HepG2 (cell line): ENCODE results near the gene USP9X. TPM values are rescaled to one million over a fixed set of nuclear protein-coding genes. Genes with fewer than 3 reads are reported as not detected.
"Not testable (repeated sequence)": the region's sequence is repeated elsewhere in the genome, so short reads cannot be mapped to it uniquely, and the experiment has no call there.

ENCODE experiments used
- ATAC-seq: fragments of 200-7000 bp; cut with Tn5 transposase; 3 replicates; pipeline ENCODE4 v1.9.1; 2020; ENCODE audit warnings: mild to moderate bottlenecking, moderate library complexity
- BruUV-seq: library from RNA; stranded (reverse); fragments of 400-500 nt; replicated peaks from 2 replicates; lab custom pipeline; 2021; lab: Mats Ljungman, UMichigan
- CTCF ChIA-PET: fragments of 300-600 bp; formaldehyde crosslinking; extraction: SDS; loops from one replicate; lab custom pipeline; 2021; ENCODE audit warnings: low total read pairs, inconsistent platforms, low intra/inter-chr PET ratio; lab: Yijun Ruan, JAX
- POLR2A ChIA-PET: fragments of 350-600 bp; sonication (Branson Sonifier 250); formaldehyde crosslinking; loops from one replicate; lab custom pipeline; 2020; ENCODE audit warnings: antibody characterized with exemption, inconsistent platforms; lab: Yijun Ruan, JAX
- DNase-seq: peaks from one replicate; pipeline ENCODE4 v3.0.0-alpha.2; 2015; ENCODE audit warnings: low spot score
- FAIRE-seq: peaks from 3 replicates; lab custom pipeline; 2011; peaks lifted over from hg19 to GRCh38; lab: Jason Lieb, UNC
- H2AFZ ChIP-seq: one replicate; pipeline ENCODE4 v1.6.1; 2011; ENCODE audit warnings: low read length, inconsistent platforms
- H3K27ac ChIP-seq: fragments of 300-600 bp; 3 replicates; pipeline ENCODE4 v1.8.0; 2011; ENCODE audit warnings: mixed run types, mild to moderate bottlenecking, mixed read lengths, low read length, inconsistent platforms; ENCODE audit not compliant: insufficient read depth; ENCODE audit errors: extremely low read length
- H3K27me3 ChIP-seq, 2 experiments: fragments of 200-600 bp in 1 of 2; 2 replicates in 1 of 2; 3 replicates in 1 of 2; pipeline versions ENCODE4 v1.6.0 to v1.8.0; 2011; ENCODE audit warnings: low read length in 2 of 2, mild to moderate bottlenecking in 2 of 2, moderate library complexity in 2 of 2, inconsistent platforms in 1 of 2; ENCODE audit not compliant: insufficient read depth in 2 of 2, control insufficient read depth in 1 of 2
- H3K36me3 ChIP-seq, 2 experiments: fragments of 200-600 bp in 1 of 2; replicated peaks in 1 of 2; 2 replicates in 1 of 2; 3 replicates in 1 of 2; pipeline versions ENCODE4 v1.5.1 to v1.8.0; 2011; ENCODE audit warnings: low read length in 2 of 2, inconsistent platforms in 1 of 2; ENCODE audit not compliant: insufficient read depth in 2 of 2, control insufficient read depth in 1 of 2
- H3K4me1 ChIP-seq: 2 replicates; pipeline ENCODE4 v1.5.1; 2012; ENCODE audit warnings: low read length, inconsistent platforms; ENCODE audit not compliant: insufficient read depth
- H3K4me2 ChIP-seq: 2 replicates; pipeline ENCODE4 v1.6.0; 2011; ENCODE audit warnings: low read depth, low read length, inconsistent platforms
- H3K4me3 ChIP-seq, 3 experiments: fragments of 200-600 bp in 1 of 3; sonication (generic), shearing (Covaris generic) in 1 of 3; replicated peaks in 1 of 3; 2 replicates each; pipeline ENCODE4 v1.5.1; 2011 to 2016; ENCODE audit warnings: low read length in 3 of 3, inconsistent platforms in 2 of 3, low read depth in 2 of 3, mild to moderate bottlenecking in 2 of 3, control low read depth in 1 of 3, mixed read lengths in 1 of 3; ENCODE audit not compliant: insufficient read depth in 1 of 3
- H3K79me2 ChIP-seq: one replicate; pipeline ENCODE4 v1.6.1; 2011; ENCODE audit warnings: low read length, inconsistent platforms; ENCODE audit not compliant: insufficient read depth
- H3K9ac ChIP-seq: 2 replicates; pipeline ENCODE4 v1.6.0; 2011; ENCODE audit warnings: mild to moderate bottlenecking, low read depth, low read length, inconsistent platforms; ENCODE audit not compliant: insufficient read depth
- H3K9me3 ChIP-seq: 2 replicates; pipeline ENCODE4 v1.5.1; 2012; ENCODE audit warnings: mild to moderate bottlenecking, low read length
- H4K20me1 ChIP-seq: 2 replicates; pipeline ENCODE4 v1.6.0; 2011; ENCODE audit warnings: inconsistent platforms, mild to moderate bottlenecking, low read length, moderate library complexity; ENCODE audit not compliant: insufficient read depth
- ATF7-NPFF ChIP-seq: sonication (generic); formaldehyde crosslinking; IDR thresholded peaks from 2 replicates; pipeline ENCODE4 v1.8.1; 2023; ENCODE audit warnings: mild to moderate bottlenecking, low read depth, missing genetic modification reagents, moderate library complexity
- CBX1 ChIP-seq: IDR thresholded peaks from one replicate; pipeline ENCODE4 v1.6.1; 2016; ENCODE audit warnings: antibody characterized with exemption, low read depth
- ZNF136 ChIP-seq: sonication (generic); formaldehyde crosslinking; IDR thresholded peaks from 2 replicates; pipeline ENCODE4 v1.8.1; 2022; ENCODE audit warnings: low read depth, mild to moderate bottlenecking, moderate library complexity, missing genetic modification reagents
- ZNF318 ChIP-seq: sonication (generic); formaldehyde crosslinking; IDR thresholded peaks from 2 replicates; pipeline ENCODE4 v1.4.0; 2020; ENCODE audit warnings: mild to moderate bottlenecking, missing genetic modification reagents
- WGBS: methylation state at CpG from one replicate; pipeline ENCODE4 v1.1.6; 2017; ENCODE audit warnings: low lambda C conversion rate; 5-methylcytosine and 5-hydroxymethylcytosine counted together
- in situ Hi-C: cut with HindIII; loops from 2 replicates; pipeline ENCODE4 v1.10.0; 2017; ENCODE audit warnings: low pct_unique_long_range_greater_than_20kb; ENCODE audit not compliant: extremely low pct_ligation_motif_present
- intact Hi-C: fragments of 100-400 bp; cut with micrococcal nuclease; formaldehyde crosslinking; loops from one replicate; pipeline ENCODE4 v1.10.0; 2022; ENCODE audit not compliant: unreplicated experiment
- polyA plus RNA-seq, 8 experiments: library from polyadenylated mRNA; depleted of rRNA in 3 of 8; stranded (reverse) in 7 of 8; unstranded in 1 of 8; fragments of >200 nt; fragmentation: Illumina TruSeq in 4 of 8; extraction: Trizol in 4 of 8; gene quantifications; 2 replicates each; pipeline versions ENCODE4 v1.2.1 to v1.2.3, GENCODE V29; 2011 to 2016; ENCODE audit warnings: low read depth in 4 of 8, missing spikeins in 1 of 8, mixed read lengths in 1 of 8; ENCODE audit not compliant: insufficient read depth in 1 of 8
- total RNA-seq, 5 experiments: library from RNA; depleted of rRNA; stranded (reverse); fragments of >200 nt; fragmentation: Illumina TruSeq; extraction: Trizol; gene quantifications; 2 replicates each; pipeline ENCODE4 v1.2.3, GENCODE V29; 2016; ENCODE audit warnings: low read depth in 1 of 5
- TF ChIP-seq, protein P1 (sequence below): sonication (generic); formaldehyde crosslinking; IDR thresholded peaks from 2 replicates; pipeline ENCODE4 v1.4.0; 2020; ENCODE audit warnings: mild to moderate bottlenecking, low read depth, missing genetic modification reagents
- TF ChIP-seq, protein P2 (sequence below): IDR thresholded peaks from 2 replicates; pipeline ENCODE4 v1.6.1; 2016

Gene USP9X
- total and polyA plus RNA-seq, 2 of the 13 experiments (the other 11 are each of a cell fraction or from before 2014, with no cell fraction given), result 22.2 to 40.5 TPM

GRCh38 chrX:41106257-41106656 is 21.0 kb downstream of the USP9X start:
- Histone ChIP-seq H3K4me1 (peaks cover 31% of the 10 kb centered on the region), H3K79me2 (peaks cover 89% of the 10 kb centered on the region), H4K20me1 (peaks cover 63% of the 10 kb centered on the region)
- H3K36me3 ChIP-seq, DNase-seq, CTCF ChIA-PET, ATAC-seq, H3K9ac ChIP-seq, POLR2A ChIA-PET, FAIRE-seq, H3K4me2 ChIP-seq, intact Hi-C loops, H3K27ac ChIP-seq, H3K27me3 ChIP-seq, H3K4me3 ChIP-seq, H2AFZ ChIP-seq, H3K9me3 ChIP-seq, in situ Hi-C loops, BruUV-seq: not testable (repeated sequence)
- WGBS, result 95% methylated on average over 3 of the region's 3 CpGs

- H3K9ac ChIP-seq, result no peak overlapping the region
- no peaks in the 10 kb centered on the region for H3K27me3 ChIP-seq
- H3K9me3 ChIP-seq, result no peaks in the 10 kb centered on the region
- H2AFZ ChIP-seq, result no peak overlapping the region
- ChIA-PET POLR2A (no interaction called here), CTCF (no interaction called here)
- no peak overlapping the region for H3K27ac ChIP-seq
- BruUV-seq, result no TSS peak
- peaks cover 58% of the 10 kb centered on the region for H4K20me1 ChIP-seq
- peaks cover 31% of the 10 kb centered on the region for H3K4me1 ChIP-seq
- ATAC-seq (no peak), FAIRE-seq (no peak), DNase-seq (no peak)
- 100% methylated on average over 1 of the region's 1 CpG for WGBS
- no peak overlapping the region for H3K4me3 ChIP-seq
- in situ Hi-C loops (no loop called here), intact Hi-C loops (no loop called here)
- no peak overlapping the region for H3K4me2 ChIP-seq
- peaks cover 91% of the 10 kb centered on the region for H3K79me2 ChIP-seq
- H3K36me3 ChIP-seq, result no peaks in the 10 kb centered on the region
- no peak for TF ChIP-seq CBX1
- no peak for TF ChIP-seq ATF7-NPFF (CRISPR knock-in tag)
- TF ChIP-seq, protein P1, sequence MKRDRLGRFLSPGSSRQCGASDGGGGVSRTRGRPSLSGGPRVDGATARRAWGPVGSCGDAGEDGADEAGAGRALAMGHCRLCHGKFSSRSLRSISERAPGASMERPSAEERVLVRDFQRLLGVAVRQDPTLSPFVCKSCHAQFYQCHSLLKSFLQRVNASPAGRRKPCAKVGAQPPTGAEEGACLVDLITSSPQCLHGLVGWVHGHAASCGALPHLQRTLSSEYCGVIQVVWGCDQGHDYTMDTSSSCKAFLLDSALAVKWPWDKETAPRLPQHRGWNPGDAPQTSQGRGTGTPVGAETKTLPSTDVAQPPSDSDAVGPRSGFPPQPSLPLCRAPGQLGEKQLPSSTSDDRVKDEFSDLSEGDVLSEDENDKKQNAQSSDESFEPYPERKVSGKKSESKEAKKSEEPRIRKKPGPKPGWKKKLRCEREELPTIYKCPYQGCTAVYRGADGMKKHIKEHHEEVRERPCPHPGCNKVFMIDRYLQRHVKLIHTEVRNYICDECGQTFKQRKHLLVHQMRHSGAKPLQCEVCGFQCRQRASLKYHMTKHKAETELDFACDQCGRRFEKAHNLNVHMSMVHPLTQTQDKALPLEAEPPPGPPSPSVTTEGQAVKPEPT (CRISPR knock-in tag), result no peak
- TF ChIP-seq ZNF136 (CRISPR knock-in tag), result no peak
- no peak for TF ChIP-seq ZNF318 (CRISPR knock-in tag)
- TF ChIP-seq, protein P2, sequence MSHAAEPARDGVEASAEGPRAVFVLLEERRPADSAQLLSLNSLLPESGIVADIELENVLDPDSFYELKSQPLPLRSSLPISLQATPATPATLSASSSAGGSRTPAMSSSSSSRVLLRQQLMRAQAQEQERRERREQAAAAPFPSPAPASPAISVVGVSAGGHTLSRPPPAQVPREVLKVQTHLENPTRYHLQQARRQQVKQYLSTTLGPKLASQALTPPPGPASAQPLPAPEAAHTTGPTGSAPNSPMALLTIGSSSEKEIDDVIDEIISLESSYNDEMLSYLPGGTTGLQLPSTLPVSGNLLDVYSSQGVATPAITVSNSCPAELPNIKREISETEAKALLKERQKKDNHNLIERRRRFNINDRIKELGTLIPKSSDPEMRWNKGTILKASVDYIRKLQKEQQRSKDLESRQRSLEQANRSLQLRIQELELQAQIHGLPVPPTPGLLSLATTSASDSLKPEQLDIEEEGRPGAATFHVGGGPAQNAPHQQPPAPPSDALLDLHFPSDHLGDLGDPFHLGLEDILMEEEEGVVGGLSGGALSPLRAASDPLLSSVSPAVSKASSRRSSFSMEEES (CRISPR knock-in tag), result no peak
Measured at GRCh38 chrX:41108007-41108406, 22.8 kb downstream of the USP9X start.
